Trophoblast cell (in vitro differentiated cells and primary cell): ENCODE data around the gene CRIM1.

ENCODE experiments used
- DNase-seq, 2 donors: peaks; one replicate each; pipeline ENCODE4 v3.0.0-alpha.2; 2016
- H2AFZ ChIP-seq: 2 replicates; pipeline ENCODE4 v1.6.1; 2013; ENCODE audit warnings: low read length, moderate library complexity, mild to moderate bottlenecking; ENCODE audit not compliant: insufficient read depth, poor library complexity
- H2AK5ac ChIP-seq: 2 replicates; pipeline ENCODE4 v1.6.1; 2013; ENCODE audit warnings: mild to moderate bottlenecking, low read length
- H2BK120ac ChIP-seq: 2 replicates; pipeline ENCODE4 v1.6.1; 2013; ENCODE audit warnings: low read length, mild to moderate bottlenecking, moderate library complexity; ENCODE audit not compliant: insufficient read depth, poor library complexity
- H2BK12ac ChIP-seq: 2 replicates; pipeline ENCODE4 v1.6.1; 2013; ENCODE audit warnings: mild to moderate bottlenecking, low read length, moderate library complexity
- H2BK5ac ChIP-seq: 2 replicates; pipeline ENCODE4 v1.6.1; 2013; ENCODE audit warnings: low read length, low read depth, moderate library complexity, mild to moderate bottlenecking; ENCODE audit not compliant: poor library complexity
- H3K14ac ChIP-seq: 2 replicates; pipeline ENCODE4 v1.6.1; 2013; ENCODE audit warnings: mild to moderate bottlenecking, low read length
- H3K18ac ChIP-seq: 2 replicates; pipeline ENCODE4 v1.6.1; 2013; ENCODE audit warnings: mild to moderate bottlenecking, low read length
- H3K23ac ChIP-seq: 2 replicates; pipeline ENCODE4 v1.6.1; 2013; ENCODE audit warnings: low read length
- H3K27ac ChIP-seq: 2 replicates; pipeline ENCODE4 v1.5.1; 2013; ENCODE audit warnings: low read depth, mild to moderate bottlenecking, inconsistent platforms, low read length, moderate library complexity
- H3K27me3 ChIP-seq: 2 replicates; pipeline ENCODE4 v1.6.1; 2013; ENCODE audit warnings: inconsistent platforms, mild to moderate bottlenecking, low read length, moderate library complexity; ENCODE audit not compliant: insufficient read depth
- H3K36me3 ChIP-seq, 2 experiments: 1 replicate in 1 of 2; 2 replicates in 1 of 2; pipeline ENCODE4 v1.6.1; 2013; ENCODE audit warnings: low read length in 2 of 2, mild to moderate bottlenecking in 2 of 2, moderate library complexity in 1 of 2; ENCODE audit not compliant: insufficient read depth in 2 of 2, control insufficient read depth in 1 of 2
- H3K4ac ChIP-seq: 2 replicates; pipeline ENCODE4 v1.6.1; 2013; ENCODE audit warnings: low read depth, mild to moderate bottlenecking, low read length, moderate library complexity
- H3K4me1 ChIP-seq, 2 experiments: 1 replicate in 1 of 2; 2 replicates in 1 of 2; pipeline ENCODE4 v1.6.1; 2013; ENCODE audit warnings: low read length in 2 of 2, mild to moderate bottlenecking in 2 of 2, moderate library complexity in 1 of 2; ENCODE audit not compliant: insufficient read depth in 2 of 2, control insufficient read depth in 1 of 2
- H3K4me2 ChIP-seq: 2 replicates; pipeline ENCODE4 v1.6.1; 2013; ENCODE audit warnings: inconsistent platforms, mild to moderate bottlenecking, low read length, moderate library complexity
- H3K4me3 ChIP-seq: 2 replicates; pipeline ENCODE4 v1.5.1; 2013; ENCODE audit warnings: mild to moderate bottlenecking, low read depth, low read length, inconsistent platforms
- H3K79me1 ChIP-seq: one replicate; pipeline ENCODE4 v1.6.1; 2013; ENCODE audit warnings: low read length
- H3K79me2 ChIP-seq: 2 replicates; pipeline ENCODE4 v1.6.1; 2013; ENCODE audit warnings: low read length, mild to moderate bottlenecking; ENCODE audit not compliant: control insufficient read depth, insufficient read depth, poor library complexity
- H3K9ac ChIP-seq: 2 replicates; pipeline ENCODE4 v1.6.1; 2013; ENCODE audit warnings: mild to moderate bottlenecking, low read length
- H3K9me3 ChIP-seq: 2 replicates; pipeline ENCODE4 v1.6.1; 2013; ENCODE audit warnings: low read depth, mild to moderate bottlenecking, control low read depth, inconsistent platforms, low read length; ENCODE audit not compliant: insufficient read depth
- H4K12ac ChIP-seq: 2 replicates; pipeline ENCODE4 v1.6.1; 2013; ENCODE audit warnings: low read depth, mild to moderate bottlenecking, low read length, moderate library complexity
- H4K8ac ChIP-seq: 2 replicates; pipeline ENCODE4 v1.6.1; 2013; ENCODE audit warnings: low read depth, mild to moderate bottlenecking, low read length, moderate library complexity
- H4K91ac ChIP-seq: one replicate; pipeline ENCODE4 v1.6.1; 2013; ENCODE audit warnings: low read depth, mild to moderate bottlenecking, low read length, moderate library complexity
- WGBS: extraction: QIAGEN DNeasy Blood & Tissue Kit; methylation state at CpG from one replicate; pipeline ENCODE4 v1.1.7; 2013; ENCODE audit warnings: missing lambda C conversion rate; ENCODE audit not compliant: insufficient read length, insufficient coverage; ENCODE audit errors: extremely low coverage; 5-methylcytosine and 5-hydroxymethylcytosine counted together

Gene CRIM1

DNA sequence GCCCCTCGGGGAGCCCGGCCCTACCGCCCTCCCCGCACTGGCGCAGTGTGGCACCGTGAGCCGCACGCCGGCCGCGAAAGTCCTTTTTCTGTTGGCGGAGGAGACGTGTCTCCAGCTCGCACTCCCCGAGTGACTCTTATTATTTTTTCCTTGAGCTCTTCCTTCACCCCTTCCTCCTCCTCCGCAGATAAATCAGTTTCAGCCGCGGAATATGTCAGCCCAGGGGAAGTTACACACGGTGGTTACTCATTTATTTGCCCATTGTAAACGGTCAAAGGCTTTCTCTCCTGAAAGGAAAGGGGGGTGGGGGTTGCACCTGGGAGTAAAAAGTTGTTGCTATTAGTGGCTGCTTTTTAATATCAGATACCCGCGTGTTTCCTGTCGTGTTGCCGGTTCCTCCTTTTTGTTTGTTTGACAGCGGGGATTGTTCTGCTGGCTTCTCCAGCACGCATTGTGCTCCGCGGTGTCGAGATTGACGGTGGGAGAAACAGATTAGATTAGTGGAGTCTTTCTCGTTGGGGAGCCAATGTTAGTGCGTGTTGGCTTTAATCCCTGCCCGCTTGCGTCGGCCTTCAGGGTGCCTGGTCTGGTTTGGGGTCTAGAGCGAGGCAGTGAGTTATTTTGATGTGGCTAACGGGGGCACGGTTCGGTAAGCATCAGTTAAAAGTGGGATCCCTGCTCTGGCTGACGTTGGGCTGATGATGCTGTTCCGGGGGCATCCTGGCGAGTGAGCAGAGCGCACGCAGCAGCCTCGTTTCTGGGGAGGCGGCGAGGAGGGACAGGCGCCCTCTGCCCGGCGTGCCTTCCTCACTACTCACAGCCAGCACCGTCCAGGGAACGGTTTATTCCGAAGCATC, 1.6 kb downstream of the CRIM1 start:
- Histone ChIP-seq H3K18ac (peak overlapping the region; percentile 81), H3K4ac (peak overlapping the region; percentile 78), H2BK12ac (no peak overlapping the region), H2BK120ac (peak overlapping the region; percentile 89), H3K4me1 (peaks cover 2 to 10% of the 10 kb centered on the region in 2 experiments), H3K79me2 (peaks cover 31% of the 10 kb centered on the region), H3K27ac (peak overlapping the region; percentile 87), H4K91ac (peak overlapping the region; percentile 82), H3K9ac (peak overlapping the region; percentile 74), H3K4me2 (peak overlapping the region; percentile 67), H2BK5ac (peak overlapping the region; percentile 94), H3K36me3 (no peaks in the 10 kb centered on the region), H3K14ac (peak overlapping the region; percentile 56), H4K8ac (no peak overlapping the region), H3K4me3 (peak overlapping the region; percentile 89), H3K9me3 (no peaks in the 10 kb centered on the region), H2AFZ (no peak overlapping the region), H3K23ac (no peak overlapping the region), H2AK5ac (no peak overlapping the region), H3K27me3 (no peaks in the 10 kb centered on the region), H4K12ac (no peak overlapping the region), H3K79me1 (peaks cover 22% of the 10 kb centered on the region)
- DNase-seq, result peak; percentile 72 to 80
- no CpG with 5 or more reads among the region's 53 CpGs for WGBS

DNA sequence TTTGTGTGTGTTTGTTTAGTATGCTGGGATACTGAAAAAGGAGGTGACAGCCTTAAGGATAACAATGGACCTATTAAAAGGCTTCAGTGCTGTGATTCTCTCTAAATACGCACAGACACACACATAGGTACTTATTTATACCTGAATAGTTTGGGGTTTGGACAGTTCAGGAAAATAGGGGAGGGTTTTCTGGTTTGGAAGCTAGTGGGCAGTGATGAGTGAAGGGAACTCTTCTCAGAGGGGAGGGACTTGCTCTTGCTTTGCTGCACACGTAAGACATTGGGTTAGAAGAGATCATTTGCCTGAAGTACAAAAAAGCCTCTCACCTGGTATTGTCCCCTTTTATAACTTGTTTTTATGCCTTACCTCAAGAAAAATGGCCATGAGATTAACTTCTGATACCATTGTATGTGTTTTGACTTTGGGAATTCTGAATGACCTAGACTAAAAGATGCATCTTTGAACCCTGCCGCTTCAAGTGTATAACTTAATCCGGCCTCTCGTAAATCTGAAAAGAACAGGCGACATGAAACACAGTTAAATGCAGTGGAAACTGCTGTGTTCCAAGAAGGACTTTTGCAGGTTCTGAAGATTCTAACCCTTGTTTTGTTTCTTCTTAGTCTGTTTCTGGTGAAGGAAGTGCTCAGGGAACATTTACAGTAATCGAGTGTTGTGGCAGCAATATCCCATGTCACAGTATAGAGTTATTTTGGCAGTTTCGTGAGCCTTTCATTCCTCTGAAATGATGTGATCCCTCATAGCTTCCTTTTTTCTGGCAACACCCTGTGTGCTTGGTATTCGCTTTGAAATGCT, 2.5 kb downstream of the CRIM1 start:
- Histone ChIP-seq H3K14ac (no peak overlapping the region), H2BK12ac (no peak overlapping the region), H3K9me3 (no peaks in the 10 kb centered on the region), H2AK5ac (no peak overlapping the region), H4K91ac (no peak overlapping the region), H3K79me2 (peaks cover 31% of the 10 kb centered on the region), H3K4me2 (peak overlapping the region; percentile 67), H3K23ac (no peak overlapping the region), H3K18ac (no peak overlapping the region), H3K79me1 (peaks cover 22% of the 10 kb centered on the region), H2AFZ (no peak overlapping the region), H3K4me3 (peak overlapping the region; percentile 89), H3K36me3 (no peaks in the 10 kb centered on the region), H3K4ac (no peak overlapping the region), H3K4me1 (peaks cover 2 to 12% of the 10 kb centered on the region in 2 experiments), H4K8ac (no peak overlapping the region), H3K9ac (no peak overlapping the region), H3K27me3 (no peaks in the 10 kb centered on the region), H2BK120ac (no peak overlapping the region), H3K27ac (peak overlapping the region; percentile 31), H4K12ac (no peak overlapping the region), H2BK5ac (no peak overlapping the region)
- DNase-seq, result peak; percentile 60 to 84
- WGBS, result no CpG with 5 or more reads among the region's 9 CpGs

DNA sequence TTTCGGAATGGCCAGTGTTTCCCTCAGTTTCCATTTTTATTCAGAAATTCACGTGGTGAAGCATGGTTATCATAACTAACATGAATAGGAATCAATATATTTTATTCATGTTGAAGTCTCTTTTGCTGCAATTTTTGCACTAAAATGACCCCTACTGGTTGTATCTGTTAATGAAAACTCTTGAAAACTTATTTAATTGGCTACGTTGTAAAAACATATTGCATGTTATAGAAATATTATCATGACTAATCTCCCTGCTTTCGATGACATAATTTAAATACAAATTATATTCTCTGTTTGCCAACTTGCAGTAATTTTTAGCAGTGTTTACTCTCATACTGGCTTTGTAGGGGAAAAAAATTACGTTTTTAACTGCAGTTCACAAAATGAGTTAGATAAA, 3.5 kb downstream of the CRIM1 start:
- DNase-seq, result peak in 1 of 2 donors; percentile 45
- H3K14ac ChIP-seq, result no peak overlapping the region
- peaks cover 22% of the 10 kb centered on the region for H3K79me1 ChIP-seq
- peak overlapping the region; percentile 80 for H3K4ac ChIP-seq
- no peak overlapping the region for H4K8ac ChIP-seq
- no peak overlapping the region for H2BK5ac ChIP-seq
- no peak overlapping the region for H3K9ac ChIP-seq
- WGBS, result no CpG with 5 or more reads among the region's 5 CpGs
- no peak overlapping the region for H2AK5ac ChIP-seq
- no peak overlapping the region for H2AFZ ChIP-seq
- H3K23ac ChIP-seq, result no peak overlapping the region
- H3K36me3 ChIP-seq, result no peaks in the 10 kb centered on the region
- peaks cover 2 to 12% of the 10 kb centered on the region in 2 experiments for H3K4me1 ChIP-seq
- peaks cover 34% of the 10 kb centered on the region for H3K79me2 ChIP-seq
- no peak overlapping the region for H2BK120ac ChIP-seq
- no peak overlapping the region for H3K27ac ChIP-seq
- H3K4me2 ChIP-seq, result no peak overlapping the region
- H3K9me3 ChIP-seq, result no peaks in the 10 kb centered on the region
- no peak overlapping the region for H3K18ac ChIP-seq
- H4K12ac ChIP-seq, result no peak overlapping the region
- H2BK12ac ChIP-seq, result no peak overlapping the region
- no peaks in the 10 kb centered on the region for H3K27me3 ChIP-seq
- H3K4me3 ChIP-seq, result no peak overlapping the region
- no peak overlapping the region for H4K91ac ChIP-seq

DNA sequence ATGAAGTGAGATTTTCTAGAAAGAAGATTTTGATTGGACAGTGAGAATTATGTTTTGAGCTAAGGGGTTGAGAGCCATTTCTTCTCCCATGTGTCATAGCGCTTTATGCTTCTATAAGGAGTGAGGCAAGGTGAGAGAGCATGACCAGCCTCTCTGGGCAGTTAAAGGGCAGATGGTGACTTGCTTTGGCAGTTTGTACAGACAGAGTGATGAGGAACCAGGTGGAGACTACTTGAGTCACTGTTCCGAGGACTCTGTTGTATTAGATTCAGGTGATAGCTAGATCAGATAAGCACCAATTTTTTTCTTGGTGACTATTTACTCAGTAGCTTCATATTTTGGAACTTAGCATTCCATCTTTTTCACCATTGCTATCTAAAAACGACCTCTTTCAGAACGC, 4.5 kb downstream of the CRIM1 start:
- Histone ChIP-seq H2AK5ac (no peak overlapping the region), H3K27ac (no peak overlapping the region), H3K27me3 (no peaks in the 10 kb centered on the region), H4K8ac (no peak overlapping the region), H3K18ac (no peak overlapping the region), H2AFZ (no peak overlapping the region), H4K91ac (no peak overlapping the region), H3K23ac (no peak overlapping the region), H3K14ac (no peak overlapping the region), H3K36me3 (no peaks in the 10 kb centered on the region), H2BK120ac (no peak overlapping the region), H4K12ac (no peak overlapping the region), H2BK12ac (no peak overlapping the region), H2BK5ac (no peak overlapping the region), H3K4me1 (peaks cover 0 to 7% of the 10 kb centered on the region in 2 experiments), H3K4me2 (no peak overlapping the region), H3K79me1 (peaks cover 22% of the 10 kb centered on the region), H3K4ac (peak overlapping the region; percentile 84), H3K9me3 (no peaks in the 10 kb centered on the region), H3K9ac (no peak overlapping the region), H3K79me2 (peaks cover 38% of the 10 kb centered on the region), H3K4me3 (no peak overlapping the region)
- DNase-seq, result peak; percentile 84 to 90
- no CpG with 5 or more reads among the region's 4 CpGs for WGBS
